GM19463 (cell line): ENCODE measurements around the gene LRP1B.

ENCODE experiments used
- ATAC-seq: cut with Tn5 transposase; IDR thresholded peaks from one replicate; pipeline ENCODE4 v1.9.1; 2021; ENCODE audit warnings: mild to moderate bottlenecking, moderate library complexity; ENCODE audit not compliant: unreplicated experiment

Gene LRP1B

GRCh38 chr2:141526760-141527159 lies 604.1 kb downstream of the LRP1B start:
- no peak for ATAC-seq

GRCh38 chr2:141524777-141525176 lies 606.0 kb downstream of the LRP1B start:
- no peak for ATAC-seq

- peak; percentile 77 for ATAC-seq
These were observed 607.6 kb downstream of the LRP1B start for GRCh38 chr2:141523199-141523598.

- ATAC-seq = no peak
These were observed 608.1 kb downstream of the LRP1B start for GRCh38 chr2:141522702-141523101.

- peak; percentile 40 for ATAC-seq
These were observed 608.8 kb downstream of the LRP1B start for GRCh38 chr2:141522048-141522447.

GRCh38 chr2:141519906-141520305 lies 610.9 kb downstream of the LRP1B start:
- ATAC-seq = no peak

GRCh38 chr2:141517852-141518421 lies 612.9 kb downstream of the LRP1B start:
- no peak for ATAC-seq

GRCh38 chr2:141517180-141517851 lies 613.5 kb downstream of the LRP1B start:
- ATAC-seq = no peak

GRCh38 chr2:141515931-141516330 lies 614.9 kb downstream of the LRP1B start:
- ATAC-seq = no peak

- peak; percentile 99 for ATAC-seq
These were observed 617.0 kb downstream of the LRP1B start for GRCh38 chr2:141513853-141514252.

GRCh38 chr2:141508806-141509595 lies 621.8 kb downstream of the LRP1B start:
- ATAC-seq = no peak

GRCh38 chr2:141508086-141508752 lies 622.6 kb downstream of the LRP1B start:
- no peak for ATAC-seq

GRCh38 chr2:141506135-141506534 lies 624.7 kb downstream of the LRP1B start:
- ATAC-seq = no peak

- ATAC-seq = no peak
These were observed 629.1 kb downstream of the LRP1B start for GRCh38 chr2:141501752-141502151.

- ATAC-seq = no peak
These were observed 631.7 kb downstream of the LRP1B start for GRCh38 chr2:141499123-141499522.

- ATAC-seq = no peak
These were observed 632.3 kb downstream of the LRP1B start for GRCh38 chr2:141498561-141498960.

- ATAC-seq = no peak
These were observed 633.5 kb downstream of the LRP1B start for GRCh38 chr2:141497272-141497671.

GRCh38 chr2:141496810-141497209 lies 634.0 kb downstream of the LRP1B start:
- no peak for ATAC-seq

- ATAC-seq = no peak
These were observed 636.9 kb downstream of the LRP1B start for GRCh38 chr2:141493936-141494335.

GRCh38 chr2:141492816-141493215 lies 638.0 kb downstream of the LRP1B start:
- ATAC-seq = no peak

GRCh38 chr2:141490886-141491285 lies 639.9 kb downstream of the LRP1B start:
- ATAC-seq = no peak
